DLD1 (cell line): ENCODE data around the gene SGSM2.

Experiments
- in situ Hi-C: cut with HindIII; loops from 2 replicates; pipeline ENCODE4 v1.10.0; 2017; ENCODE audit warnings: low sequenced_read_pairs

SGSM2 gene

DNA sequence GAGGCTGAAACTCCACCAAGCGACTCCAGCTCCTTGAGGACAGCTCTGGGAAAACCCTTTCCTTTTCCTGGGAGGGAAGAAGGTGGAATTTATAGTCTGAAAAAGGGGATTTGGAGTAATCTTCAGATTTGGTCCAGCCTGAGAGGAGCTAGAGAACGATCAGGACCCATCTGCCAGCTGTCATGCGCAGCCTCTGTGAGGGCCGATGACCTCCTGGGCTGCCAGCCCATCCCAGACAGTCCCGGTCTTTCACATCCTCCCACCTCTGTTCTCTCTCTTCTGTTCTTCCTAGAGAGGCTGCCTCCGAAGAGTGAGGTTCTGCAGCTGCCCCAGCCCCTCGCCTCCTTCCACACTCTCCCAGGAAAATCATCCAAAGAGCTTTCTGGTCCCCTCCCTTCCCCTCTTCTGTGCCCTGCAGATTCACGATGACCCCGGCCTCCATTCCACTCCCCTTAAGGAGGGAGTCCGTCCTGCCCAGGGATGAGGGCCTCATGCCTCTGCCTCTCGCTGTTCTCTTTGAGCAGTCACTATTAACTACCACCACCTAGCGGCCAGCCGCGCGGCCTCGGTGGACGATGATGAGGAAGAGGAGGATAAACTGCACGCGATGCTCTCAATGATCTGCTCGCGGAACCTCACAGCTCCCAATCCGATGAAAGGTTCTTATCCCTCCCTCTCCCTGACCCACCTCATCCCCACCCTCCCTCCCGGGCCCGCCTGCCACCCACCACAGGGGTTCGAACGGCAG, 29.6 kb downstream of the SGSM2 start:
- in situ Hi-C loops, result no loop called here

DNA sequence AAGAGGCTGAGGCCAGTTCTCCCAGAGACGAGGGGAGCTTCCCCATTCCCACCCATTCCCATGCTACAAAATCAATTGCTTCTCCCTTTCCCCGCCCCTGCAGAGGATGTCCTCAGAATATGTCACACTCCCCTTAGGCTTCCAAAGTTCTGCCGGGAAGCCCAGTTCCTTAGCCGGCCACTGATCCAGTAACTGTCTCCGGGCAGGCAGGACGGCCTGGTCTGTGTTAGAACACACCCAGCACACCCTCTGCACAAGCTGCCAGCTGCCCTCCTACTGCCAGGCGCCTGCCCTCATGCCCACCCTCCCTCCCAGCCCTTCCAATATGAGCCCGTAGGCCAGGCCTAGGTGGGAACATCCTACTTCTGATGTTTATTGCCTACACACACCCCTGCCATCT, 31.1 kb downstream of the SGSM2 start:
- in situ Hi-C loops, result no loop called here

DNA sequence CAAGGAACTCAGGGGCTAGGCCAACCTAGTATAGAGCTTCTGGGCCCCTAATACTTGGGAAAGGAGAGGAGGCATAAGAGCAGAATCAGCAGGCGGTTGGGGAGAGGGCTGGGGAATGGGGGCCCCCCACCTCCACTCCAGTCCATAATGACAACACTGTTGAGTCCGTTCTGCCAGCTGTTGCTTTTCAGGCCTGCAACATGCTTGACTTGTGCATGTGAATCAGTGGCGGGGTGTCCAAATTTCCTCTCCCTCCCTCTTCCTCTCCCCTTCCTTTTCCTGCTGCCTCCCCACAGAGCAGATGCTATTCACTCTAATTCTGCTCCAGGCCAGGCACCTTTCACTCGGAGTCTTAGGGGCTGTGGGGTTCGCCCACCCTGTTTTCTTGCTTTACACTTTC, 31.7 kb downstream of the SGSM2 start:
- in situ Hi-C loops, result no loop called here

DNA sequence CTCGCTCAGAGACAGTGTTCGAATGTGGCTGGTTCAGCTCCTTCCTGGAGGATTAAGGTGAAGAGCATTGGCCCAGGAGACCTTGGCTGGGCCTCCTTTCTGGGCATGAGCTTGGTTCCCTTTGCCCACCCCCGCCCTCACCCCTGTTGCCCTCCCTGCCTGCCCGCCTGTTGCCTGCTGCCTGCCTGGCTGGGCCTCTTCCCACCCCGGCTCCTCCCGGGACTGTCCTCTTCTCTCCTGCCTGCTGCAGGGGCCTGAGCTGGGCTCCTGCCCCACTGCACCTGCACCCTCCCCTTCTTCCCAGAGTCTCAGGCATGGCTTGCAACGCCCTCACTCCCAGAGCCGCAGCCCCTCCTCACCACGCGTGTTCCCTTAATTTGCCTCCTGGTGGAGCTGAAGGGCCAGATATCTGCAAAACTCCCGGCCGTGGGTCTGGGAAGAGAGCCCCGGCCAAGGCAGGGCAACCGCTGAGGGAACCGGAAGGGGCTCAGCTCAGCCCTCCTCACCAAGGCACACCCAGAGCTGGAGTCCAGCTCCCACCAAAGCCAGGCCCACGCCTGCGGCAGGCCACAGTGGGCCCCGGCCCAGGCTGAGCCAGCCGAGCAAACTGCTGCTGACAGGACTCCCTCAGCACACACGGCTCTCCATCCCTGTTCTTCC, 32.4 kb downstream of the SGSM2 start:
- in situ Hi-C loops, result no loop called here

DNA sequence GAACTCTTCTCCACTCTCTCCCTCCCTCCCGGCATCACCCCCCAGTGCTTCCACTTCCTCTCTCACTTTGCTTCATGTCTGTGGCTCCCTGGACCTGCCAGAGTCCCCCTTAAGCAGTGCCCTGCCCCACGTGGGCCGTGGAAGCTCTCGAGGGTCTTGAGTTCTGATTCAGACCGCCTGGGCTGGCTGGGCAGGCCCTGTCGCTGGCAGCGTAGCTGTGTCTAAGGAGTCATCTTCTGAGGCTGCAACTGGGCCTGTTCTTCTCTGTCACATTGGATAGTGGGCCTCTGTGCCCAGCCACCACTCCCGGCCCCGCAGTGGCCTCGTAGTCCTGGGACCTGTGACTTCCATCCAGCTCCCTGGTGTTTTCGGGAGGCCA, 32.9 kb downstream of the SGSM2 start:
- in situ Hi-C loops, result no loop called here

DNA sequence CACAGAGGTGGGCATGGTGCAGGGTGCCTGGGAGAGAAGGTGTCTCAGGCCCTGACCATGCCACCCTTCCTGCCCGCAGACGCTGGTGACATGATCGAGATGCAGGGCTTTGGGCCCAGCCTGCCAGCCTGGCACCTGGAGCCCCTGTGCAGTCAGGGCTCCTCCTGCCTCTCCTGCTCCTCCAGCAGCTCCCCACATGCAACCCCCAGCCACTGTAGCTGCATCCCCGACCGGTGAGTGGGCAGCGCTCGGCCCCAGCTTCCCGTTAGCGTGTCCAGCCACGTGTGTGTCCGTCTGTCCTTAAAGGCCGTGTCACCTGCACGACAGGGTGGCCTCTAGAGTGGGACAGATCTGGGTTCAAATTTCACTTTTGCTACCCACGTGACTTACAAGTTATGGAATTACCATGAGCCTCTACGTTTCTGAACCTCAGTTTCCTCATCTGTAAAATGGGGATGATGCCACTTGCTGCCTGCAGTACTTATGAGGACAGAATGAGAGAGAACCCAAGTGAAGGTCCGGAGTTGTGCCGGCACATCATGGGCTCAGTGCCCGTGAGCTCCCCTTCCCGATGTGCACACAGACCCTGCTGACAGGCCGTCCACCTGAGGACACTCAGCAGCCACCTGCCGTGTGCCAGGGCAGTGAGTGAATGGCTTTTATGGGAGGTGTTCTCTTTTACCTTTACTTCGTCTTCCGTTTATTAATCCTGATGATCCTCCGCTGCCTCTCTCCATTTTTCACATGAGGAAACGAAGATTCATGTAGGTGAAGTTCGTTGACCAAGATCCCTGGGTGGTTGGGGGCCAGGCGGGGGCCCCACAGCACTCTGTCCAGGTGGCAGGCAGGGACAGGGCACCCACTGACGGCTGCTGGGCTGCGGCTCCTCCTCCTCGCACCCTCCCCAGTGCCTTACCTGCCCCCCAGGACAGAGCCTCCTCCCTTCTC, 34.2 kb downstream of the SGSM2 start:
- in situ Hi-C loops, result no loop called here

DNA sequence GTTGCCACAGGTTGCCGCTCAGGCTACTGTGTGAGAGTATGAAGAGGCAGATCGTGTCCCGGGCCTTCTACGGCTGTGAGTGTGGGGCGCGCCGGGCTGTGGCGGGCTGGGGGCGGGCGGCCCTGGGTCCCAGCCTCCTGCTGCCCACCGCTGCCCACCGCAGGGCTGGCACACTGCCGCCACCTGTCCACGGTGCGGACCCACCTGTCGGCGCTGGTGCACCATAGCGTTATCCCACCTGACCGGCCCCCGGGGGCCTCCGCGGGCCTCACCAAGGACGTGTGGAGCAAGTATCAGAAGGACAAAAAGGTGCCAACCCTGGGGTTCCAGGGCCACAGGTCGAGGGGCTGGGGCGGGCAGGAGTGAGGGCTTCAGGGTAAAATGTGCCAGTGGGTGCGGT, 34.9 kb downstream of the SGSM2 start:
- in situ Hi-C loops, result no loop called here

DNA sequence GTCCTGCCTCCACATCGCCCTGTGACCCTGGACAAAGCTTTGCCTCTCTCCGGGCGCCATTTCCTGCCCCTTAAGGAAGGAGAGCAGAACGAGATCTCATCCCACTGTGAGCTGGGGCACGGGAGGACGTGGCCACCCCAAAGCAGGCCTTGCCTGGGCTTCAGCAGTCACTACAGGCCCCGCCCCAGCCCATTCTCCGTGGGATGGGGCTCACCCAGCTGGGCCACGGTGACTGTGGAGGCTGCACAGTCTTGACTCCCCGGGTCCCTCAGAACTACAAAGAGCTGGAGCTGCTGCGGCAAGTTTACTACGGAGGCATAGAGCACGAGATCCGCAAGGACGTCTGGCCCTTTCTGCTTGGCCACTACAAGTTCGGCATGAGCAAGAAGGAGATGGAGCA, 35.4 kb downstream of the SGSM2 start:
- in situ Hi-C loops, result no loop called here

DNA sequence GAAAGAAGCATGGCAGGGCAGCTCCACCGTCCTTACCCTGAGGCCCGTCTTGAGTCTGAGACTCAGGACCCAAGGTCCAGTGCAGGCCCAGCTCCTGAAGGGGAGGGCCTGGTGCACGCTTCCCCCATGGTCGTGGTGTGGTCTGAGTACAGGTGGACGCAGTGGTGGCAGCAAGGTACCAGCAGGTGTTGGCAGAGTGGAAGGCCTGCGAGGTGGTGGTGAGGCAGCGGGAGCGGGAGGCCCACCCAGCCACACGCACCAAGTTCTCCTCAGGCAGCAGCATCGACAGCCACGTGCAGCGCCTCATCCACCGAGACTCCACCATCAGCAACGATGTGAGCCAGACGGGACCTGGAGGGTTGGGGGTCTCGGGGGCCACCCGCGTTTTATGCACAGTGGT, 35.9 kb downstream of the SGSM2 start:
- in situ Hi-C loops, result no loop called here

DNA sequence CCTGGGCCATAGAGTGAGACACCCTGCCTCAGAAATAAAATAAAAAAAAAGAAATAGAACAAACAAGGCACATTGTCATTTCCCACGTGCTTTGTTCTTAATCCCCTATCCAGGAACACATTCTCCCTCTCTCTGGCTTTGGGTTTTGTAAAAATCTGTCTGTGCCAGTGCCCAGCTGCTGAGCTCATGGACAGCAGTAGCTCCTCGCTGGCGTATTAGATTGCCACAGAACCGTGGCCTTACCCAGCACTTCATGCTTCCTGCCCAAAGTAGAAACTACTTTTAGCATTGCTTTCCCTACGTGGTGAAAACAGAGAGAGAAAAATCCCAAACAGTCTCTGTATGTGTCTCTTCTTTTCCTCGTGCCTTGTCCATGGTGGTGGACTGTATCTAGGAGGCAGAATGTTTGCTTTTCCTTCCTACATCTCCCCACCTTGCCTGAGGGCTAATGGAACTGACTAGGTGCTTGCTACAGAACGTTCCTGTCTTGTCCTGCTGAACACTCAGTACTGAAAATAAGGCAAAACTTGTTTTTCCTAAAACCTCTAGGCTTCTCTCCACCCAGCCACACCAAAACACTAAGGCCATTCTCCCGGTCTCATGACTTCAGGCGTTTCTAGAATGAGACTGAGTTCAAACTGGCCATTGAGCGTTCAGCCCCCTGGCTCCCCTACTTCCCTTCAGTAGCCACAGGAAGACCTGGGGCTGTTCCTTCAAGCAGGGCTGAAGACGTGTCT, 37.4 kb downstream of the SGSM2 start:
- in situ Hi-C loops, result no loop called here

DNA sequence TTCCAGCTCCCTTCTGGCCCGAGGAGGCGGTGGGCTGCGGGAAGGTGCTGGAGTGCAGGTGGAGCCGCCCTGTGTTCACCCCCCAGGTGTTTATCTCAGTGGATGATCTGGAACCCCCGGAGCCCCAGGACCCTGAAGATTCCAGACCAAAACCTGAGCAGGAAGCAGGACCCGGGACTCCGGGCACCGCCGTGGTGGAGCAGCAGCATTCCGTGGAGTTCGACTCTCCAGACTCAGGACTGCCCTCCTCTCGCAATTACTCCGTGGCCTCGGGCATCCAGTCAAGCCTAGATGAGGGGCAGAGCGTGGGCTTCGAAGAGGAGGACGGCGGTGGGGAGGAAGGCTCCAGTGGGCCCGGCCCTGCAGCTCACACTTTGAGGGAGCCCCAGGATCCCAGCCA, 38.1 kb downstream of the SGSM2 start:
- in situ Hi-C loops, result no loop called here

DNA sequence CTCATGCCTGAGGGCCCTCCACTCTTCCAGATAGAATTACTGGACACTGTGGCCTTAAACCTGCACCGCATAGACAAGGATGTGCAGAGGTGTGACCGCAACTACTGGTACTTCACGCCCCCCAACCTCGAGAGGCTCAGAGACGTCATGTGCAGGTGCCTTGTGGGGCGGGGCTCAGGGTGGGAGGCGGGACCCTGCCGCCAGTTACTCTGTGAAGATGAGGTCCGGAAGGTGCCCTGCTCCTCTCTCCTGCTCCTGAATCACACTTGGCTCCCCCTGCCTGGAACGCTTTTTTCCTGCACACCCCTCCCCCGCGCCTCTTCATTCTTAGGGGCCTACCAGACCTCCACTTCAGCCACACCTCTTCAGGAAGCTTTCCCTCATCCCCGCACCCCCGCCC, 38.8 kb downstream of the SGSM2 start:
- in situ Hi-C loops, result no loop called here

DNA sequence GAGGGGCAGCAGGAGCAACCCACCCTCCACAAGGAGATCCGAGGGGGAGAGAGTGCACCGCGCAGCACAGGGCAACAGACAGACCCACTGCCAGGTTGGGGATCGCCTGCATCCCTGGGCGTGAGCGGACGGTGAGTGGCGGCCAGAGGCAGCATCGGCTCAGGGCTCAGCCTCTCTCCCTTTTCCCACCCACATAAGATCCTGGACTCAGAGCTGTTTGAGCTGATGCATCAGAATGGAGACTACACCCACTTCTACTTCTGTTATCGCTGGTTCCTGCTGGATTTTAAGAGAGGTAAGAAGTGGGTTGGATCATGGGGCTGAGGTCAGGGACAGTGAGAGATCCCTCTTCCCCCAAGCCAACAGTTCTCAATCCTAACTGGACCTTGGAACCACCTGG, 40.4 kb downstream of the SGSM2 start:
- in situ Hi-C loops, result no loop called here

DNA sequence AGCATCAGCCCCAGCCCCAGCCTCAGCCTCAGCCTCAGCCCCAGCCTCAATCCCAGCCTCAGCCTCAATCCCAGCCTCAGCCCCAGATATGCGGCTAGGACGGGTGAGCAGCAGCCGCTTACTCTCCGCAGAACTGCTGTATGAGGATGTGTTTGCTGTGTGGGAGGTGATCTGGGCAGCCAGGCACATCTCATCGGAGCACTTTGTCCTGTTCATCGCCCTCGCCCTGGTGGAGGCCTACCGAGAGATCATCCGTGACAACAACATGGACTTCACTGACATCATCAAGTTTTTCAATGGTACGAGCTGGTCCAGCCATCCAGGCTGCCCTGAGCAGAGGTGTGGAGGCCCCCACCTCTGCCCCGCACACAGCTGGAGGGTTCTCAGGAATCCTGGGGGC, 41.6 kb downstream of the SGSM2 start:
- in situ Hi-C loops, result no loop called here

DNA sequence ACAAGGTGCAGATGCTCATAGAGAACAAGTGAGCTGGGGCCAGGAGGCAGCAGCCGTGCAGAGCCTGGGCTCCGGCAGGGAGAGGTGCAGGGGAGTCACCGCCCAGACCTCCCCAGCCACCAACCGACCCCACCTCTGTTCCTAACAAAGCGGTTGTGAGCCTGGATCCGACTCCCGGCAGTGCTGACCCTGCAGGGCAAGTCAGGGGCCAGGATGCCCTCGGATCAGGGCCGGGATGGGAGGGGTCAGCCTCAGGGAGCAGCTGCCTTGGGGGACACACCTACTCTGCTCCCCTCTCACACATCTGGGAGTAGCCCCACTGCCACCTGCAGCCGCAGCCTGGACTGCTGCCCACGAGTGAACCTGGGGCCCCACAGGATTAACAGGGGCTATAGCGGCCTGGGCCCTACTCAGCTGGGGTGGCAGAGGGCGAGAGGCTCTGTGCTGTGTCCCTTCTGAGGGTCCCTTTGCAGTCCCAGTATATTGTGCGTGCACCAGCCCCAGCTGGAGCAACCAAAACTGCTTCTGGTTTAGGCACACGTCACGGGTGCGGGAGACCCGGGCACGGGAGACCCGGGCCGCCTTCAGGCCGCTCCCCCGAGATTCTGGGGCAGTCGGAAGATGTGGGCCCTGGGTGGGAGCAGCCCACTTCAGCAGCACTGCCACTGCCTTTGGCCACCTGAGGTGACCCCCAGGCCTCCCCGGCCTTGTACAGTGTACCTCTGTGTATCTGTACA, 42.4 kb downstream of the SGSM2 start:
- in situ Hi-C loops, result no loop called here

DNA sequence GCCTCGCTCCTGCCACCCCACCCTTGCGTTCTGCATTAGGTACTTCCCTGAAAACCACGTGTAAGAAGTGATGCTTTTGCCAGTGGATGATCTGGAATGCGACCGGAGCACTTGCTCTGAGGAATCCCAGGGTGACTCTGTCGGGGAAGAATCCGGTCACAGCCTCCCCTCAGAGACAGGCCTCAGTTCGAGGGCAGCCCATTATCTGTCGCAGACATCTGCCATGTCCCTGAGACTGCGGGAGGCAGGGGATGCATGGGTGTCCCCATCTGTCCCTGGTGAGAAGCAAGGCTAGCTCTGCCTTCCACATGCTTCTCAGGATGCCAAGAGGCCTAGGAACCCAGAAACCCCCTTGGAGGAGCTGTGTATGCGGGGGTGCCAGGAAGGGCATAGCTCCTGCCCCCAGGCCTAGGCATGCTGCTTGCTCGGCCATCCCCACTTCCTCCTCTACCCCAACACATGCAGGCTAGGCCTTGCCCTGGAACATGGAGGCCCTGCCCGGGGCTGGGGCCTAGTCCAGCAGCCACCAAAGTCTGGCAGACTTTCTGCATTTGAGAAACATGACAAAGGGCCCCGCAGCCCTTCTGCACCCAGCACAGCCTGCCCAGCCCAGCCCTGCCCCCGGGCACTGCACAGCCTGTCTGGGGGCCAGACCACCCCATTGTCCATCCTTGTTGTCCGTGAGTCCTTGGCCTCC, 43.1 kb downstream of the SGSM2 start:
- in situ Hi-C loops, result no loop called here

DNA sequence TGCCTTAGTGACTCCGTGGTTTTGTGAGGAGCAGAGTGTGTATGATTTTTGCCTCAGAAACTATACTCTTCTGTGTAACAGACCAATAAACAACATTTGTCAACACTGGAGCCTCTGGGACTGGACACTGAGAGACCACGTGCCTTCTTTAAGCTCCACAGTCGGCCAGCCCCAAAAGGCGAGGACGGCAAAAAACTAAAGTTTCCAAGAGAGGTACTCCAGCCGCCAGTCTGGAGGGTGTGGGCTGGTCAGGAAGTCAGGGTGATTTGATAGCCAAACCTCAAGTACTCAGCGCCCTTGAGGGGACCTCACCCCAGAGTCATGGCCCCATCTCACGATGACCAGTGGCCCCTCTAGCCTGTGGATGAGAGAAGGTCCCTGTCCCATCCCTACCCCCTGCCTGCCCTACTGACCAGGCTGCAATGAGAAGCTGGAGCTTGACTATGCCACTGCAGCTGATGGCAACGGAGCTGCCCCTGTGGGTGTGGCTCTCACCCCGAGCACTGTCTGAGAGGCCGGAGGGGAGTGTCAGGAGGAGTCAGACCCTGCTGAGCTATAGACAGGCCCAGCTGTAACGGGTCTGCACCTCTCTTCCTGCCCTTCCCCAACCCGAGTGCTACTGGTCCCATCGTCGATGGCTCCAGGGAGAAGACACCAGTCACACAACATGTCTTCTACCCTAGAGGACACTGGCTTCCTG, 43.8 kb downstream of the SGSM2 start:
- in situ Hi-C loops, result no loop called here

DNA sequence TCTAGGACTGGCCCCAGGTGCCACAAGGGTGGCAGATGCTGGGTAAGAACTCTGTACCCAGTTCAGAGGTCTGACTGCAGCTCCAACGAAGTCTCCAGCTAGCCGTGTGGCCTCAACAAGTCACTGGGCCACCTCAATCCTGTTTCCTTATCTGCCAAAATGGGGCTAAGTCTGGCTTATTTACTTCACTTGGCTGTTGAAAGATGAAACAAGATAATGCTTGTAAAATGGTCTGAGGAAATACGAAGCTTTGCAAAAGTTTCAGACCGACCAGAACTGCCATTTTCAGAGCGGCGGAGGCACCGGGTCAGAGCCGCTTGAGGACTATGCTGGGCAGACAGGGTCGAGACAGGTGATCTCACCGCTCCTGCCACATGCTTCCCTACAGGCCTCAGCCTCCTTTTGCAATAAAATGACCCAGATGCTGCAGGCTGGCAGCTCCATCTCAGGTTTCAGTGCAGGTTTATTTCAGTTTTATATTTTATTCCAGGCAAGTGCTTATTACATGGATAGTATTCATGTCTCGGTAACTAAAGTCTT, 46.4 kb downstream of the SGSM2 start:
- in situ Hi-C loops, result no loop called here
